Spleen (tissue), 7 donors: Measurements from ENCODE around the gene STK38.

Experiments used
- CTCF ChIP-seq, 11 experiments: fragments of 200-600 bp in 7 of 11; fragments of 450-650 bp in 4 of 11; sonication (generic) in 4 of 11; IDR thresholded peaks in 8 of 11; conservative IDR thresholded peaks in 3 of 11; 1 replicate in 7 of 11; 2 replicates in 4 of 11; pipeline versions ENCODE4 v1.4.0 to v1.8.0; 2016 to 2021; ENCODE audit warnings: antibody characterized with exemption in 11 of 11, inconsistent platforms in 4 of 11, mild to moderate bottlenecking in 1 of 11
- POLR2AphosphoS5 ChIP-seq, 3 donors: sonication (generic); formaldehyde crosslinking; IDR thresholded peaks; one replicate each; pipeline ENCODE4 v1.5.1; 2017; ENCODE audit warnings: antibody characterized with exemption in 3 of 3
- donor health status: DM: no; HTN: no; CAD: no; lungs with moderate emphysema.
- donor health status: DM: no; HTN: no; CAD: no.
- donor health status: DM: no; HTN: no; CAD: no.

- TF ChIP-seq POLR2AphosphoS5 (IDR thresholded peaks at IDR 0.05), result no peak
- TF ChIP-seq CTCF (IDR thresholded peaks at IDR 0.05 in 8 of 11, conservative IDR thresholded peaks at IDR 0.05 in 3 of 11), result no peak
Measured at GRCh38 chr6:36526066-36526465, 21.2 kb downstream of the STK38 start.
